Measurements from ENCODE around the gene RSBN1L. TPM values are rescaled to one million over a fixed set of nuclear protein-coding genes. Genes with fewer than 3 reads are reported as not detected.

RSBN1L gene
- total and polyA plus RNA-seq, 8 donors, result 5.0 to 14.3 (median 8.9) TPM

DNA sequence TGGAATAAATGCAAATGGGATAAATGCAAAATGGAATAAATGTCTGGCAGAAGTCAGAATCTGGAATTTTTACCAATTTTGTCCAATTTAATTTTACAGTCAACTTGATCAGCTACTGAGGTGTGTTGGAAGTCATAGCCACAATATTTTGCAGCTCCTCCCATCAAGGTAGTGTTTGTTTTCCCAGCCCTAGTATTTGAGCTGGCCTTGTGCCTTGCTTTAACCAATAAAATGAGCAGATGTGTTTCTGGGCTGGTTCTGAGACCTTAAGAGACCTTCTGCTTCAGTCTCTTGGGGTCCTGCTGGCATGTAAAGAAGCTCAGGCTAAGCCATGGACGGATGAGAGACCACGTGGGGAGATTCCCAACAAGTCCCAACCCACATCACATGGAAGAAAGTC lies 42.7 kb upstream of the RSBN1L start:
- no peaks in the 10 kb centered on the region for H3K9me3 ChIP-seq
- intact Hi-C loops (cut with DNase I), result loop anchor here in 1 of 3 donors (10.0 kb wide), 1 partner anchor 101 kb away; no protein-coding TSS in a partner anchor
- ATAC-seq (peak; percentile 67 to 86 (median 80)), DNase-seq (peak in 2 of 6 donors; percentile 18 to 30), FAIRE-seq (no peak)
- no peak overlapping the region for H3K27ac ChIP-seq
- TF ChIP-seq, protein P1, sequence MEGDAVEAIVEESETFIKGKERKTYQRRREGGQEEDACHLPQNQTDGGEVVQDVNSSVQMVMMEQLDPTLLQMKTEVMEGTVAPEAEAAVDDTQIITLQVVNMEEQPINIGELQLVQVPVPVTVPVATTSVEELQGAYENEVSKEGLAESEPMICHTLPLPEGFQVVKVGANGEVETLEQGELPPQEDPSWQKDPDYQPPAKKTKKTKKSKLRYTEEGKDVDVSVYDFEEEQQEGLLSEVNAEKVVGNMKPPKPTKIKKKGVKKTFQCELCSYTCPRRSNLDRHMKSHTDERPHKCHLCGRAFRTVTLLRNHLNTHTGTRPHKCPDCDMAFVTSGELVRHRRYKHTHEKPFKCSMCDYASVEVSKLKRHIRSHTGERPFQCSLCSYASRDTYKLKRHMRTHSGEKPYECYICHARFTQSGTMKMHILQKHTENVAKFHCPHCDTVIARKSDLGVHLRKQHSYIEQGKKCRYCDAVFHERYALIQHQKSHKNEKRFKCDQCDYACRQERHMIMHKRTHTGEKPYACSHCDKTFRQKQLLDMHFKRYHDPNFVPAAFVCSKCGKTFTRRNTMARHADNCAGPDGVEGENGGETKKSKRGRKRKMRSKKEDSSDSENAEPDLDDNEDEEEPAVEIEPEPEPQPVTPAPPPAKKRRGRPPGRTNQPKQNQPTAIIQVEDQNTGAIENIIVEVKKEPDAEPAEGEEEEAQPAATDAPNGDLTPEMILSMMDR (IDR thresholded peaks at IDR 0.05), result no peak
- no peak overlapping the region for H3K4me3 ChIP-seq
- H3K4me1 ChIP-seq, result peaks cover 14 to 18% (median 15%) of the 10 kb centered on the region in 3 donors
- 34 to 36% methylated on average over 2 of the region's 2 CpGs for WGBS, 2 donors
- no peaks in the 10 kb centered on the region for H3K36me3 ChIP-seq
- no peaks in the 10 kb centered on the region for H3K27me3 ChIP-seq

GRCh38 chr7:77655356-77655755 lies 40.9 kb upstream of the RSBN1L start:
- no peak overlapping the region for H3K27ac ChIP-seq
- no peak for FAIRE-seq
- no peak for ATAC-seq
- H3K36me3 ChIP-seq, result no peaks in the 10 kb centered on the region
- H3K4me3 ChIP-seq, result no peak overlapping the region
- no peak for DNase-seq
- TF ChIP-seq, protein P1 (IDR thresholded peaks at IDR 0.05), result no peak
- peaks cover 7 to 15% (median 10%) of the 10 kb centered on the region in 3 donors for H3K4me1 ChIP-seq
- WGBS, 2 donors, result 48 to 95% methylated on average over 1 of the region's 1 CpG
- no peaks in the 10 kb centered on the region for H3K27me3 ChIP-seq
- intact Hi-C loops (cut with DNase I), result loop anchor here in 2 of 3 donors (5.0 to 10.0 kb wide), 2 partner anchors 99 to 107 kb away; no protein-coding TSS in a partner anchor
- no peaks in the 10 kb centered on the region for H3K9me3 ChIP-seq

DNA sequence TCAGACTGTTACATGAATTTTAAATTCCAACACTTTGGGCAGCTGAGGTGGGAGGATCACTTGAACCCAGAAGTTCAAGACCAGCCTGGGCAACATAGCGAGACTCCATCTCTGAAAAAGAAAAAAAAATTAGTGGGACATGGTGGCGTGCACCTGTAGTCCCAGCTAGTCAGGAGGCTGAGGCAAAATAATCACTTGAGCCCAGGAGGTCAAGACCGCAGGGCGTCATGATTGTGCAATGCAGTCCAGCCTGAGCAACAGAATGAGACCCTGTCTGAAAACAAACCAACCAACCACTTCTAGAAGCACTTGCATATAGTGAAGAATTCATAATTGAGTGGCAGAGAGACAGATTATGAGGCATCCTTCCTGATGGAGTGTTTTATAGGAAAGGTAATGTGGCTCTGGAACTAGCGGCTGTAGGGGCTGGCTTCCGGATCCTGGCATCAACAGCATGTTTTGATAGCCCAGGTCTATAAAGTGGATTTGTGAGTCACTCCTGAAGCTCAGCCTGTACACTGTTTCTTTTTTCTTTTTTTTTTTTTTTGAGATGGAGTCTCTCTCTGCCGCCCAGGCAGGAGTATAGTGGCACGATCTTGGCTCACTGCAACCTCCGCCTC lies 40.3 kb upstream of the RSBN1L start:
- ATAC-seq (no peak), DNase-seq (no peak), FAIRE-seq (no peak)
- H3K4me3 ChIP-seq, result no peak overlapping the region
- TF ChIP-seq, protein P1 (IDR thresholded peaks at IDR 0.05), result no peak
- no peaks in the 10 kb centered on the region for H3K36me3 ChIP-seq
- H3K9me3 ChIP-seq, result no peaks in the 10 kb centered on the region
- peaks cover 7 to 15% (median 10%) of the 10 kb centered on the region in 3 donors for H3K4me1 ChIP-seq
- no peak overlapping the region for H3K27ac ChIP-seq
- intact Hi-C loops (cut with DNase I), result loop anchor here in 2 of 3 donors (5.0 to 10.0 kb wide), 2 partner anchors 99 to 106 kb away; no protein-coding TSS in a partner anchor
- WGBS, 2 donors, result 89 to 96% methylated on average over 9 of the region's 9 CpGs
- H3K27me3 ChIP-seq, result no peaks in the 10 kb centered on the region

DNA sequence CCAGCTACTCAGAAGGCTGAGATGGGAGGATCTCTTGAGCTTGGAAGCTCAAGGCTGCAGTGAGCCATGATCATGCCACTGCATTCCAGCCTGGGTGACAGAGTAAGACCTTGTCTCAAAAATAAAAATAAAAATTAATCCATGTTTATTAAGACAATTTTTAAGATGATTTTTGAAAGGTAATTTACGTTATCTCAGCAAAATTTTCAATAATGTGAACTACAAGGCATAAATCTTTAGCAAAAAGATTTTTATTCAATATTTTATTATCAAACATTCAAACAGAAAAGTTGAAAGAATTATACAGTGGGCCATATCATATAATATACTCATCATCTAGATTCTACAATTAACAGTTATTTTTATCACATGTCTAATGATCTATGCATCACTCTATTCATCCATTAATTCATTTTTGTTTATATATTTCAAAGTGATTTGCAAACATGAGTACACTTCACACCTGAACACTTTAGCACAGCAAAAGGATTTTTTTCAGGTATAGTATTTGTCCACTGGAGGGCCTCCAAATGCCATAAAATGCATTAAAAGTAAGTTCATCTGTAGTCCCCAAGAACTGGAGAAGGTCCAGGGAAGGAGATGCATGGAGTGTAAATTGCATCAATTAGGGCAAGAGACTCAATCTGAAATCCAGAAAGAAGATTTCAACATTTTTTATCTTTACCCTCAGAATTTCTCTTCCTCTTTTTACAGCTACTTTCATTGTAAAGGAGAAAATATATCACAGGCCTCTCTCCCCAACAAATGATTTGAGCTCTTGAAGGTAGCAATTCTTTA lies 38.6 kb upstream of the RSBN1L start:
- FAIRE-seq (peak; percentile 71), ATAC-seq (peak; percentile 75 to 86 (median 84)), DNase-seq (peak in 2 of 6 donors; percentile 18 to 38)
- Histone ChIP-seq H3K27me3 (no peaks in the 10 kb centered on the region), H3K4me3 (no peak overlapping the region), H3K27ac (no peak overlapping the region), H3K36me3 (no peaks in the 10 kb centered on the region), H3K4me1 (peaks cover 7 to 10% (median 9%) of the 10 kb centered on the region in 3 donors), H3K9me3 (no peaks in the 10 kb centered on the region)
- TF ChIP-seq, protein P1 (IDR thresholded peaks at IDR 0.05), result peak in 3 of 4 donors; percentile 17 to 49 (median 39)
- WGBS, 2 donors, result 45 to 71% methylated on average over 1 of the region's 1 CpG
- intact Hi-C loops (cut with DNase I), result loop anchor here in 2 of 3 donors (5.0 to 10.0 kb wide), 2 partner anchors 97 to 105 kb away; no protein-coding TSS in a partner anchor
